HG03175 (cell line): Measurements from ENCODE around the gene CCDC70.

ENCODE experiments used
- ATAC-seq: cut with Tn5 transposase; IDR thresholded peaks from one replicate; pipeline ENCODE4 v1.9.1; 2021; ENCODE audit warnings: mild to moderate bottlenecking, moderate library complexity; ENCODE audit not compliant: unreplicated experiment

Gene CCDC70

DNA sequence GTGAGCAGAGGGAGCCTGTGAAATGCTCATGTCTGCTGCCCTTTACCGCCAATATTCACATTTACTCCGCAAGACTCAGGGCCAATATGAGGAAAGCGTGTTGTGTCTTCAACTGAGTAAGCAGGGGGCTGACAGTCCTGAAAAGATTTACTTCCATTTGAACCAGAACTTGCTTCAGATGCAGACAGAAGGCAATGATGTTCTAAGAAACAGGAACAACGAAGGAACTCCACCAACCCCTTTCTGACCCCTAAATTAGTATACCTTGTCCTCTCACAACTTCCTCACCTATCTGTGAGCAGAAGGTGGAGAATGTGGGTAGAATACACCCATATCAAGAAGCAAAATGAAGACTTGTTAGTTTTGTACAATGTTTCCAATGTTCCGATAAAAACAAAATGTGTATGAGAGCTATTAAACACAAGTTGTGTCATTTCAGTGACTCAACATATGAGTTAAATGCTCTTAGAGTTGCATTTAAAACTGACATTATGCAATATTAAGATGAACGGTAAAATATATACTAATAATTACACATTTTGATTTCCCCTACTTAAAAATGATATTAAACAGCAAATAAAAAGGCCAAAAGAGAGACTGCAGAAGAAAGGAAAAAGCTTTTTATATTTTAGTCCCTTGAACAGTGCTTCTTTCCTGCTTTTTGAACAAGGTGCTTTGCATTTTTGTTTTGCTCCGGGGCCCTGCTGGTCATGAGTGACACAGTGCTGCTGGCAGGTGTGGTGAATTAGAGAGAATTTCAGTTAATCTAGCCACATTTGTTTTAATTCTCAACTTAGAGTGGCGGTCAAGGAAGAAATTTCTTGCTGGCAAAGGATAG lies 32.8 kb upstream of the CCDC70 start:
- no peak for ATAC-seq

GRCh38 chr13:51829568-51829899 lies 32.2 kb upstream of the CCDC70 start:
- ATAC-seq = no peak

DNA sequence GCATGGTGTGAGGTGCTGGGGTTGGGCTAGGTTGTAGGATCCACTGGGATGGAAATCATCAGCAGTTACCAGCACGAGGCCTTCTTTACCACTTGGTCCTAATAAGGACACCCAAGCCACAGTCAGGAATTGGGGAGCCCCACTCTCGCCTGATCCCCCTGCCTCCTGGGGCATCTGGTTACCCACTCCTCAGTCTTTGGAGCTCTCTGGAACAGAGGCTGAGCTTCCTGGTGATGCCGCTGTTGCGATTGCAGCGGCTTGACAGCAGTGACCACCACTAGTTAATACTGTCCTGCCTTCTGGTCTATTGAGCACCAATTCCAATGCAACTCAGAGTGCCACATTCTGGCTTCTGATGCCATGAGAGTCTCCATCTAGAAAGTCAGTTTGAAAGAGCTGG lies 30.2 kb upstream of the CCDC70 start:
- ATAC-seq = no peak

DNA sequence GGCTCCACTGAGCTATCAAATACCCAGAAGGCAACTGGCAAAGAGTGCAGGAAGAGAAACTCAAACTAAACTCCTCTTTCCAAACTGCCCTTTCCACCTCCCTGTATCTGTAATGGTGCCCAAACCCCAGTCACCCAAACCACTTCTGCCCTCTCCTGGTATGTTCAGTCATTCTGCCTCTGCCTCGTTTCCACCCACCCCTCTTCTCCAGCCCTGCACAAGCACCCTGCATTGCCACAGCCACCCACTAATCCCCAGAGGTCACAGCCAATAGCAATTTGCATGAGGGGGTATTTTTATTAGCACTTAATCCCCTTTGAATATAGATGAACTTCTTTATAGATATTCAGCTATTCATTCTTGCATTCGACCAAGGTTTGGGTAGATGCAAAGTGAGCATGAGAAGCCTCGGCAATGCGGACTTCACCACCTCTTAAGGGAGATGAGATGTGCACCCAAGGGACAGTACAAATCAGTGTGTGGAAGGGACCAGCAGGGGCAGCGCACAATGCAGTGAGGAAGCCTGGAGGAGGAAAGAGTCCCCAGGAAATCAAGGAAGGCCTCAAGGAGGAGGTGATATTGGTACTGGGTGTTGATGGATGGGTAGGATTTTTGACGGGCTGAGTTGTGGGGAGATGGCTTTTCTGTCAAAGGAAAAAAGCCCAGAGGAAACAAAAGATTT lies 29.2 kb upstream of the CCDC70 start:
- ATAC-seq = peak; percentile 70

DNA sequence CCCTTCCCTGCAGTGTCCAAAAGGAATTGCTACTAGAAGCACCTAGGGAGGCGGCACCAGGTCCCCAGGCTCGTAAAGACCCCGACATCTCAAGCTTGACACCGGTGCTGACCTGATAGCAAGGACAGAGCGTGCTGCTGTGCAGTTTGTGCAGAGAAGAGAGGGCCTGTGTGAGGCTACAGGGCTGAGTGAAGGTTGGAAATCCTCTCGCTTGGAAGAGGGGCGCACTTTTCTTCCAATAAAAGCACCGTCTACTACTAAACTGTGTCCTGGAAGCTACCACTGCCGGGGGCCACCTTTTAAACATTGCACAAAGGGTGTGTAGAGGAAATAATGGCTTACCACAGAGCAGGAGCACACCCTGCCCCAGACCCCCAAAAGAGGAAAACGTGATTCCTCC lies 27.8 kb upstream of the CCDC70 start:
- no peak for ATAC-seq

- ATAC-seq = no peak
Measured at GRCh38 chr13:51834581-51835171, 27.1 kb upstream of the CCDC70 start.

- no peak for ATAC-seq
Measured at GRCh38 chr13:51837016-51837415, 24.8 kb upstream of the CCDC70 start.

DNA sequence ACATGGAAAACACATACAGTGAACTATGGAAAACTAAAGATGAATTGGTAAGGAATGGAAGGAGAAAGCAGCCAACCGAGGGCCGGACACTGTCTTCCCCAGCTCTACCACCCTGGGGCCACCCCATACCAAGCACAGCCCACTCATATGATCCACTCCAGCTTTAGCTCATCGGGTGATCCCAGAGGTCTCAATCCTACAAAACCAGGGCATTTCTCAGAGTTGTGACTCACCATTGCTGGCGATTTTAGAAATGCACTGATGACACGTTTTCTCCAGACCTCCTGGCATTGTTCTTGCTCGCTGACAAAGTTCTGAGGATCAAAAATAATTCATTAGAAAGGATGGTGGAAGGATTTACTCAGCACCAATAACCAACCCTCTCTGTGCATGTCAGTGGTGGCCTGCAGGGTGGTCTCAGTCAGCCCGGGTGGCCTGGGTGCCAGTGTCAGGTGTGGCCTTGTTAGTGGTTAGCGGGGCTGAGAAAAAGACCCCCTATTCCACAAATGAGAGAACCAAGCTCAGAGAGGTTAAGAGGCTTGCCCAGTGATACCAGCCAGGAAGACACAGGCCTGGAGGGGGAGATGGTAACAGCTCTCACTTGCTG lies 23.4 kb upstream of the CCDC70 start:
- ATAC-seq = no peak

- no peak for ATAC-seq
Measured at GRCh38 chr13:51839711-51840540, 21.8 kb upstream of the CCDC70 start.

DNA sequence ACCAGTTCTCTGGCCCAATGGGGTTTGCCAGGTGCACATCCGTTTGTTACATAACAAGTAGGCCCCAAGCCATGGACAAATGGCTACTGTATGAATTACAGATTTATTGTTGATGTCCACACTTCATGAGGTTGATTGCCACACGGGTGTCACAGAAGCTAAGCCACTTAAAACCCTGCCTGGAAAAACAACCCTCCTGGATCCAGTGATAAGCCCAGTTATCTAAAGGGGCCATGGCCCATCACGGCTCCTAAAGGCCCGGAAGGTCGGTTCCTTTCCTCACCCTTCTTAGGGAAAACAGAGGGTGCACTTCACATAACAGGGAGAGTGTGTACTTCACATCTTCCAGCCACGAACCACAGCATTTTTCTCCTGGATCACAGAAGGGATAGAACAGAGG lies 20.9 kb upstream of the CCDC70 start:
- no peak for ATAC-seq

DNA sequence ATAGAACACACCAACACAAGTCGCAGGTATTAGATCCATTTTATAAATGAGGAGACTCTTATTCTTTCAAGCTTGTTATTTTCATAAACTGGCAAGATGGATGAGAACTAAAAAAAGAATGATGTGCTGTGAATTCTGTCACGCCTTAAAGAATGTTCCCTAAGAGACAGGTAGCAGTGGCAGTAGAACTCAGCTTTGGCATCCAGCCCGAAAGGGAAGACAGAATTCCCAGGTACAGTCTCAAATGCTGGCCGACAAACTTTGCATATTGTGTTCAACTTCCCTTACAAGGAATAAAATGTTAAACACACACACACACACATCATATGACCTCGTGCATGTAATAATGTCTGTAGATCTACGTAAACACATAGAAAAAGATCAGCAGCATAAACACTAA lies 20.0 kb upstream of the CCDC70 start:
- no peak for ATAC-seq

DNA sequence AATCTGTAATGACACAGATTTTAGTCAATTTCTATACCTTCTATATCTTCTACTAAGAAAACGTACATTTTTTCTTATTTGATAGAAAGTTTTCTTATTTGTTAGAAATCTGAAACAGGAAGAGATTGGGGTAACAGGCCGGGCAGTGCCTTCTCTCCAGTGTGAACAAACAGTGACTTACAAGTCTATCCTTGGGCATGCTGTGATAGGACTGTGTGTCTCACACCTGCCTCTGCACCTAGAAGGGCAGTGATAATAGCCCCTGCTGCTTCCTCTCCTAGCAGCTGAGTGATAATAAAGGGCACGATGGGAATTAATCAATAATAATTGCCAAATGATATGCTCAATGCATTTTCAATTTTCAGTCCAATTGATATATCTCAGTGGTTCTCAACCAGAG lies 18.2 kb upstream of the CCDC70 start:
- no peak for ATAC-seq

DNA sequence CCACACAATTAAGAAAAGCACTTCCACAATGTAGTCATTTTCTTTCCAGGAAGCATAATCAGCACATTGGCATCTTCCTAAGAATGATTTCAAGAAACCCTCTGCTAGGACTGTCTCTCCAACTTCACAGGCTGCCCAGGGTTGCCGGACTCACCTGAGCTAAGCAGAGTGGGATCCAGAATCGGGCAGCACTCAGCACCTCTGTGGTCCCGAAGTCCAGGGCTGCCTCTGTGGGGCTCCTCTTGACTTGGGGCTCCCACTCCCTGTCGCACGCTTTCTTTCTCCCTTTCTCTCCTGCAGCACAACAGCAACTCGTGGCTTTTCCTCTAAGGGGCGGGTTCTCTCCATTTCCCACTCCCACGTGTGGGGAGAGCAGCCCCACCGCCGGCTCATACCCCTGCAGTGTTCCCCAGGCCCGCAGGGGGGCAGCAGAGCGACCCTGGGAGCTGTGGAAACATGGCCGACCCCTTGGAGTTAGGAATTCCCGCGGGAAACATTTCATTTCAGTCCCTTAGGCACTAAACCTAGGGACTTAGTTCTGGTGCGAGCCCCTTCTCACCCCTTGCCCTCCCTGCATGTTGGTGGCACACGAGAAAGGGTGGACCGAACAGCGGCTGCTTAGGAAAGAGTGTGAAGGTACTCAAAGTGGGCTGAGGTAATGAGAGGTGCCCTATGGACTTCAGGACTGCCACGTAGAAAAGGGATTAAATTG lies 16.8 kb upstream of the CCDC70 start, which contains the start of gene TMEM272:
Gene TMEM272, minus strand, starts transcription at position 316 of the 712 bp plus-strand sequence. CDS start 6,647 bp downstream, outside the sequence.
- no peak for ATAC-seq

- no peak for ATAC-seq
Measured at GRCh38 chr13:51845574-51846318, 16.0 kb upstream of the CCDC70 start.

DNA sequence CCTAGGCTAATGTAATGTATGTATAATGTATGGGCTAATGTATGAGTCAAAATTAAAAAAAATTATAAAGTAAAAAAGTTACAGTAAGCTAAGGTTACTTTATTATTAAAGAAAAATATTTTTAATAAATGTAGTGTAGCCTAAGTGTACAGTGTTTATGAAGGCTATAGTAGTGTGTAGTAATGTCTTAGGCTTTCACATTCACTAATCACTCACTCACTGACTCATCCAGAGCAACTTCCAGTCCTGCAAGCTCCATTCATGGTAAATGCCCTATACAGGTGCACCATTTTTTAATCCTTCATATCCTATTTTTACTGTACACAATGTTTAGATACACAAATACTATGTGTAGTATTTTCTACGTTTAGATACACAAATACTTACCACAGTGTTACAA lies 15.0 kb upstream of the CCDC70 start:
- no peak for ATAC-seq

DNA sequence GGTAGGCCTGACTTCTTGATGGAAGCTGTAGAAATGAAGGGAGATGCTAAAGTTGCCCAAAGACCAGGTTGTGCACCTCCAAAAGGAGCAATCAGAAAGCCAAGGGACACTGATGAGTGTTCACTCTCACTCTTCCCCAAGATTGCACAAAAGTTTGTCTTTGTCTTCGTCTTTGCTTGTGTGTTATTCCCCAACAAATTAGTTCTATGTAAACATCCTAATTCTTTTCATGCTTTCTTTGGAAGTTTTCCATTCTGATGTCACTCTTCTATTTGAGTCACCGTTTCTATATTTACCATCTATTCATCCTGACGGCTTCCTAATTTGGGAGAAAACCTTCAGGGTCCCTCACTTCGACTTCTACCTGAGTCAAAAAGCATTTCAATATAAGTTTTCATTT lies 13.1 kb upstream of the CCDC70 start:
- ATAC-seq = no peak

DNA sequence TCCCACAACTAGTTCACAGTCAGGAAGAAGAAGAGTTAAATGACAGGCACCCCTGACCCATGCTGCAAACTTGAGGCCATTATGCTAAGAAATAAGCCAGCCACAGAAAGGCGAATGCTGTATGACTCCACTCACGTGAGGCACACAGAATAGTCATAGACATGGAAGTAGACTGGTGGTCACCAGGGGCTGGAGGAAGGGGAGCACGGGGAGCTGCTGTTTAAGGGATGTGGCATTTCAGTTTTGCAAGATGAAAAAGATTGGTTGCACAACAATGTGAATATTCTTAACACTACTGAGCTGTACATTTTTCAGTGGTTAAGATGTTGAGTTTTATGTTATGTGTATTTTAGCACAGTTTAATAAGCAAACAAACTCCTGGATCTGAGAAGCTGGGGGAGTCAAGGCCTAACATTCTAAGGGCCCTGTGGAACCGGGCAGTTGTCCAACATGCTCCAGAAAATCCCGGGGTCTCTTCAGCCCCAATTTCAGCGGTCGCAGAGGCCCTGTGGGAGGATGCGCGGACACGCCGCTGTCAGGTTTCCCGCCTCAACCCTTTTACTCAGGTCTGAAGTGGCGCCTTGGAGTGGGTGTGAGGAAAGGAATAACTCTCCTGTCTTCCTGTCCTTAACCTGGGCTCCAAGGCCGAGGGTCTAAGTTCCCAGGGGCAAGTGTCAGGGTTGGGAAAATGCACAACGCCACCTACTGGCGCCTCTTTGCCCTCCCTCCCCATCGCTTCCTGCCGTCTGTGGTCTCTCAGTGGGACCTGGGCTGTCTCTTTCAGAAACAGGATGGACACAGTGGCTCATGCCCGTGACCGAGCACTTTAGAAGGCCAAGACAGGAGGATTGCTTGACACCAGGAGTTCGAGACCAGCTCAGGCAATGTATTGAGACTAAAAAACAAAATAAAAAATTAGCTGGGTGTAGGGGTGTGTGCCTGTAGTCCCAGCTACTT lies 12.3 kb upstream of the CCDC70 start:
- no peak for ATAC-seq

DNA sequence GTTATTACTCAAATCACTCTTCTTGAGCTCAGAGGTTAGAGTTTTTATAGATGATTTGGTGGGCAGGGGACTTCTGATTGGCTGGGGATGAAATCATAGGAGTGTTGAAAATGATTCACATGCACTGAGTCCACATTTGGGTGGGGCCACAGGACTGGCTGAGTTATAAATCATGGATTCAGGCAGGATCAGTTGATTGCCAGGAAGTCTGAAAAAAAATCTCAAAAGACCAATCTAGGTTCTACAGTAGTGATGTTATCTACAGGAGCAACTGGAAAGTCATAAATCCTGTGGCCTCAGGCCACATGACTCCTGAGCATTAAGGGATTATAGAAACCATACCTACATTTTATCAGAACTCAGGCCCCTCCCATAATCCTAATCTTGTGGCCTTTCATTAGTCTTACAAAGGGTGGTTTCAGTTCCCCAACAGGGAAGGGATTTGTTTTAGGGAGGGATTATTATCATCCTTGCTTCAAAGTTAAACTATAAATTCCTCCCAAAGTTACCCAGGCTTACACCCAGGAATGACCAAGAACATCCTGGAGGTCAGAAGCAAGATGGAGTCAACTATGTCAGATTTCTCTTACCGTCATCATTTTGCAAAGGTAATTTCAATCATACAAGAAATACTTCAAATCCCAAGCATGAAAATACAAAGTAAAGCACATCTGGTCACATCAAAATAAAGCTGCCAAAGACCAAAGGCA lies 5.6 kb upstream of the CCDC70 start:
- no peak for ATAC-seq
